Astrocyte (in vitro differentiated cells and primary cell): ENCODE measurements around the gene PLXDC1. TPM values are rescaled to one million over a fixed set of nuclear protein-coding genes. Genes with fewer than 3 reads are reported as not detected.

ENCODE experiments used
- DNase-seq: peaks from one replicate; pipeline ENCODE4 v3.0.0-alpha.2; 2010; ENCODE audit warnings: low read depth
- FAIRE-seq: peaks from 2 replicates; lab custom pipeline; 2011; peaks lifted over from hg19 to GRCh38; lab: Jason Lieb, UNC
- H2AFZ ChIP-seq: 2 replicates; pipeline ENCODE4 v1.6.0; 2012; ENCODE audit warnings: low read depth, low read length, inconsistent platforms
- H3K27ac ChIP-seq: 2 replicates; pipeline ENCODE4 v1.5.1; 2011; ENCODE audit warnings: low read depth, low read length, inconsistent platforms
- H3K27me3 ChIP-seq: 2 replicates; pipeline ENCODE4 v1.6.0; 2011; ENCODE audit warnings: low read length, inconsistent platforms; ENCODE audit not compliant: insufficient read depth
- H3K36me3 ChIP-seq: 2 replicates; pipeline ENCODE4 v1.5.1; 2011; ENCODE audit warnings: low read length, inconsistent platforms; ENCODE audit not compliant: insufficient read depth
- H3K4me1 ChIP-seq: 2 replicates; pipeline ENCODE4 v1.5.1; 2011; ENCODE audit warnings: low read length, inconsistent platforms; ENCODE audit not compliant: insufficient read depth
- H3K4me2 ChIP-seq: 2 replicates; pipeline ENCODE4 v1.6.0; 2012; ENCODE audit warnings: low read length, inconsistent platforms
- H3K4me3 ChIP-seq: 2 replicates; pipeline ENCODE4 v1.5.1; 2011; ENCODE audit warnings: low read depth, mild to moderate bottlenecking, low read length, inconsistent platforms; ENCODE audit not compliant: insufficient read depth
- H3K79me2 ChIP-seq: 2 replicates; pipeline ENCODE4 v1.6.0; 2012; ENCODE audit warnings: mild to moderate bottlenecking, low read length, inconsistent platforms; ENCODE audit not compliant: insufficient read depth
- H3K9ac ChIP-seq: 2 replicates; pipeline ENCODE4 v1.6.0; 2012; ENCODE audit warnings: mild to moderate bottlenecking, low read length, inconsistent platforms
- H3K9me3 ChIP-seq: 2 replicates; pipeline ENCODE4 v1.5.1; 2012; ENCODE audit warnings: low read depth, mild to moderate bottlenecking, low read length, inconsistent platforms; ENCODE audit not compliant: insufficient read depth
- H4K20me1 ChIP-seq: 2 replicates; pipeline ENCODE4 v1.6.0; 2012; ENCODE audit warnings: low read length, inconsistent platforms; ENCODE audit not compliant: insufficient read depth
- H3K27ac Mint-ChIP-seq: one replicate; pipeline ENCODE4 v1.8.0; 2021; ENCODE audit warnings: mild to moderate bottlenecking, mixed read lengths; ENCODE audit not compliant: unreplicated experiment
- H3K27me3 Mint-ChIP-seq: one replicate; pipeline ENCODE4 v1.8.0; 2021; ENCODE audit warnings: low read depth, mixed read lengths; ENCODE audit not compliant: unreplicated experiment
- H3K36me3 Mint-ChIP-seq: one replicate; pipeline ENCODE4 v1.8.0; 2021; ENCODE audit warnings: low read depth, mixed read lengths; ENCODE audit not compliant: unreplicated experiment
- H3K4me1 Mint-ChIP-seq: one replicate; pipeline ENCODE4 v1.8.0; 2021; ENCODE audit warnings: low read depth, mixed read lengths; ENCODE audit not compliant: unreplicated experiment
- H3K4me3 Mint-ChIP-seq: one replicate; pipeline ENCODE4 v1.8.0; 2021; ENCODE audit warnings: mild to moderate bottlenecking, moderate library complexity, mixed read lengths; ENCODE audit not compliant: unreplicated experiment
- H3K9me3 Mint-ChIP-seq: one replicate; pipeline ENCODE4 v1.8.0; 2021; ENCODE audit warnings: mild to moderate bottlenecking, mixed read lengths; ENCODE audit not compliant: unreplicated experiment
- CTCF ChIP-seq: IDR thresholded peaks from 2 replicates; pipeline ENCODE4 v1.5.1; 2011; ENCODE audit warnings: low read depth, mild to moderate bottlenecking, inconsistent platforms, low read length, moderate library complexity; ENCODE audit not compliant: insufficient read depth
- EZH2 ChIP-seq: IDR thresholded peaks from 2 replicates; pipeline ENCODE4 v1.6.1; 2012; ENCODE audit warnings: mild to moderate bottlenecking, low read length, inconsistent platforms; ENCODE audit not compliant: insufficient read depth
- total RNA-seq: library from RNA; stranded (reverse); gene quantifications from 2 replicates; pipeline ENCODE4 v1.2.1, GENCODE V29; 2021

The PLXDC1 gene
- total RNA-seq, 1 donor from 2014 or later: 8.9 TPM

- Histone ChIP-seq H3K4me2 (no peak overlapping the region), H3K4me3 (no peak overlapping the region), H3K27ac (no peak overlapping the region), H3K4me1 (peaks cover 7% of the 10 kb centered on the region), H3K9ac (no peak overlapping the region), H2AFZ (no peak overlapping the region), H3K79me2 (no peaks in the 10 kb centered on the region), H3K27me3 (peaks cover 18% of the 10 kb centered on the region), H3K9me3 (no peaks in the 10 kb centered on the region), H4K20me1 (no peaks in the 10 kb centered on the region), H3K36me3 (no peaks in the 10 kb centered on the region)
- DNase-seq (no peak), FAIRE-seq (no peak)
- H3K36me3 Mint-ChIP-seq: peaks cover 3% of the 10 kb centered on the region
- H3K4me1 Mint-ChIP-seq: peaks cover 4% of the 10 kb centered on the region
- no peak overlapping the region for H3K4me3 Mint-ChIP-seq
- H3K27ac Mint-ChIP-seq: no peak overlapping the region
- no peaks in the 10 kb centered on the region for H3K9me3 Mint-ChIP-seq
- peaks cover 34% of the 10 kb centered on the region for H3K27me3 Mint-ChIP-seq
- no peak for TF ChIP-seq CTCF
- no peak for TF ChIP-seq EZH2
Measured at GRCh38 chr17:39146273-39146672, 5.2 kb downstream of the PLXDC1 start.

- Histone ChIP-seq H3K9me3 (no peaks in the 10 kb centered on the region), H3K9ac (no peak overlapping the region), H3K27me3 (peaks cover 9% of the 10 kb centered on the region), H2AFZ (no peak overlapping the region), H4K20me1 (no peaks in the 10 kb centered on the region), H3K27ac (no peak overlapping the region), H3K4me2 (no peak overlapping the region), H3K4me1 (peaks cover 7% of the 10 kb centered on the region), H3K4me3 (no peak overlapping the region), H3K36me3 (no peaks in the 10 kb centered on the region), H3K79me2 (no peaks in the 10 kb centered on the region)
- Mint-ChIP-seq H3K4me3 (no peak overlapping the region), H3K27ac (no peak overlapping the region), H3K27me3 (peaks cover 28% of the 10 kb centered on the region), H3K4me1 (peaks cover 4% of the 10 kb centered on the region), H3K9me3 (no peaks in the 10 kb centered on the region), H3K36me3 (peaks cover 3% of the 10 kb centered on the region)
- FAIRE-seq: no peak
- DNase-seq: no peak
- no peak for TF ChIP-seq CTCF
- TF ChIP-seq EZH2: no peak
Measured at GRCh38 chr17:39145143-39145542, 6.3 kb downstream of the PLXDC1 start.

- Mint-ChIP-seq H3K27me3 (peaks cover 21% of the 10 kb centered on the region), H3K9me3 (no peaks in the 10 kb centered on the region), H3K36me3 (peaks cover 3% of the 10 kb centered on the region), H3K27ac (peak overlapping the region; percentile 62), H3K4me1 (peaks cover 3% of the 10 kb centered on the region), H3K4me3 (no peak overlapping the region)
- peak overlapping the region; percentile 12 for H3K27ac ChIP-seq
- no peaks in the 10 kb centered on the region for H3K9me3 ChIP-seq
- peak overlapping the region; percentile 5 for H2AFZ ChIP-seq
- no peak overlapping the region for H3K9ac ChIP-seq
- peaks cover 2% of the 10 kb centered on the region for H3K27me3 ChIP-seq
- no peaks in the 10 kb centered on the region for H3K79me2 ChIP-seq
- DNase-seq: peak; percentile 91
- H3K4me3 ChIP-seq: no peak overlapping the region
- H4K20me1 ChIP-seq: no peaks in the 10 kb centered on the region
- no peak for FAIRE-seq
- H3K4me1 ChIP-seq: peaks cover 13% of the 10 kb centered on the region
- no peak overlapping the region for H3K4me2 ChIP-seq
- TF ChIP-seq EZH2: no peak
- no peak for TF ChIP-seq CTCF
- H3K36me3 ChIP-seq: no peaks in the 10 kb centered on the region
Measured at GRCh38 chr17:39144416-39144840, 7.0 kb downstream of the PLXDC1 start.
